NCI-H1930 (cell line): Measurements from ENCODE around the gene SHISA5.
"Not testable (repeated sequence)": the region's sequence is repeated elsewhere in the genome, so short reads cannot be mapped to it uniquely, and the experiment has no call there.

ENCODE experiments used
- DNase-seq, 2 experiments: peaks; one replicate each; lab custom pipeline; 2025; lab: John Stamatoyannopoulos, UW

Gene SHISA5

DNA sequence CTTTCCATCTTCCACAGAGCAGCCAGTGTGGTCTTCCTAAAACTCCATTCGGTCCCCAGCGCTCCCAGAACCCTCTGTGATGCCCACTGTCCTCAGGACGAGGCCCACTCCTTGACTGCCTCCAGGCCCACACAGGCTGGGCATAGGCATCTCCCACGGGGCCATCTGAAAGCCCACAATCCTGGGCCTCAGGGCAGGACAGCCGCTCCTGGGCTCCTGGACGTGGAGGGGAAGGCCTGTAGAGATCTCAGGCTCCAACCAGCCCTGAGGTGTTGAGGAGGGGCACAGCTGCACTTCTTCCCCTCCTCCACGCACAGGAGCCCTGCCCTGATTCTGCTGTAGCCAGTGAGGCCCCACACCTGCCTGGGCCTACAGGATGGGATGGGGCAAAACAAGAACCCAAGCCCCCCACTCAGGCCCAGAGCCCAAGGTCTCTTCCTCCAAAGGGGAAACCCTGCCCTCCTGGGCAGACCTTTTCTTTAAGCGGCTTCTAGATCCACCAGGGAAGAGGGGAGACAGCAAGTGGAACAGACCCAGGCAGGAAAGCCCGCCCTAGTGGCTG is 25.9 kb downstream of the SHISA5 start:
- no peak for DNase-seq

DNA sequence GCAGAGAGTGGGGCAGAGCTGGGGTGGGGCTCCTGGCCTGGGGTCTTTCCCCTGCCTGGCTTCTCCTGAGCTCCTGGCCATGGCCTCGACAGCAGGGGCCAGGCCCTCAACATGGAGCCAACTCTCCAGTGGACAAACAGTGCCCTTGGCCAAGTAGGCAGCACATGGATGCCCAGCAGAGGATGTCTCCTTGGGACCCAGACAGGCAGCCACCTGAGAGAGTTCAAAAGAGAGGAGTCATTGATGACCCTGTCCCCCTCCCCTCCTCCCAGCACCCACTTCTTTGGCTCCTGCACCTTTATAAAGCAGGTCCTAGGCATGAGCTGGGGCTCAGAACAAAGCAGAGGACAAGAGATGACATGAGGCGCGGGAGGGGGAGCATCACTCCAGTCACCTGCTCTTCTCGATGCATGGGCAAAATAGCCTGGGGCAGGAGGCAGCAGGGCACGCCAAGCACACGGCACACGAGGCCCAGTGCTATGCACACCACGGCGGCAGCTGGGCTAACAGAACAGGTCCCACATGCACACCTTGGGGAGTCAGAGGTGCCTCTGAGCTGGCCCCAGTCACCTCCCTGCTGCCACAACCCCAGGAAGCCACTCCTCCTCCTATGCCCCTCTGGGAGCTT is 27.4 kb downstream of the SHISA5 start:
- DNase-seq: no peak

DNA sequence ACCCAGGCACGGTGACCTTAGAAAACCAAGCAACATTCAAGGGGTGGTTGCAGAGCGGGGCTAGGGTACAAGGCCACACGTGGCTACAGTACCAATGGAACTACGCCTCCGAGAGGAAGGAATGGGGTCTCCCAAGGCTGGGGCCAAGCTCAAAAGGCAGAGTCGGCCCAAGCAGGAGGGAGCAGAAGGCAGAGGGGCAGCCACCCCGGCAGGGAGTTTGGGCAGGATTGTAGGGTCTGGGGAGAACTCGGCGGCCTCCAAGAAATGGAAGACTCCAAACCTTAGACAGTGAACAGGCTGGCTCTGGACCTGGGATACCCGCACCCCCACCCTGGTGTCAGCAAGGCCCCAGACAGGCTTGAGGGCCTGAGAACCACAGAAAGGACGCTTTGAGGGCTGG is 28.8 kb downstream of the SHISA5 start:
- DNase-seq: no peak

DNA sequence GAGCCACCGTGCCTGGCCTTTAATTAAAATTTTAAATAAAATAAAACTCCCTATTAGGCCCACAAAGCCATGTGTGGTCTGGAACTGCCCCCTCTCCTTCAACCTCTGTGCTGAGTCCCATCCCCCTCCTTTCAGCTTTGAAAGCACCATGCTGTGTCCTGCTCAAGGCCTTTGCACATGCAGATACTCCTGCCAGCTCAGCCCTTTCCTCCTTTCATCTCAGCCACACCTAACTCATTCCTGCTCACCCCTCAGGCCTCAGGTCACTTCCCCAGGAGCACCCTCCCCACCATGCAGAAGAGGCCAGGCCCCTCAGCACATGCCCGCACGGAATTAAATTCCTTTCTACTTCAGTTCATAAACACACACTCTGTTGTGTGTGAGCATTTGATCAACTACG is 29.4 kb downstream of the SHISA5 start:
- no peak for DNase-seq

DNA sequence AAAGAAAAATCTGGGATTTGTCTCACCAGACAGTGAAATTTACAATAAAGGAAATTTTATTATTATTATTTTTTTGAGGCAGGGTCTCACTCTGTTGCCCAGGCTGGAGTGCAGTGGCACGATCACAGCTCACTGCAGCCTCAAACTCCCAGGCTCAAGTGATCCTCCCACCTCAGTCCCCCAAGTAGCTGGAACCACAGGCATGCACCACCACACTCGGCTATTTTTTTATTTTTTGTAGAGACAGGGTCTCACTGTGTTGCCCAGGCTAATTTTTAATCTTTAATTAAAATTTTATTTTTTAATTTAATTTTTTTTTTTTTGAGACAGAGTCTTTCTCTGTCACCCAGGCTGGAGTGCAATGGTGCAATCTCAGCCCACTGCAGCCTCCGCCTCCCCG is 29.9 kb downstream of the SHISA5 start:
- not testable (repeated sequence) for DNase-seq

DNA sequence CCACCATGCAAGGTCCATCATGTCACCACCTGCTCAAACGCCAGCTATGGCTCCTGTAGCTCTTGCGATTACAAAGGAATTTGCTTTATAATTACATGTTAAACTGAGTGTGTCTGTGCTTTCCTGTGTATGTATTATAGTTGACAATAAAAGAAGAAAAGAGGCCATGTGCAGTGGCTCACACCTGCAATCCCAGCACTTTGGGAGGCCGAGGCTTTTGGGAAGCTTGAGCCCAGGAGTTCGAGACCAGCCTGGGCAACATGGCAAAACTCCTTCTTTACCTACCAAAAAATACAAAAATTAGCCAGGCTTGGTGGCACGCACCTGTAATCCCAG is 30.4 kb downstream of the SHISA5 start:
- DNase-seq: no peak

DNA sequence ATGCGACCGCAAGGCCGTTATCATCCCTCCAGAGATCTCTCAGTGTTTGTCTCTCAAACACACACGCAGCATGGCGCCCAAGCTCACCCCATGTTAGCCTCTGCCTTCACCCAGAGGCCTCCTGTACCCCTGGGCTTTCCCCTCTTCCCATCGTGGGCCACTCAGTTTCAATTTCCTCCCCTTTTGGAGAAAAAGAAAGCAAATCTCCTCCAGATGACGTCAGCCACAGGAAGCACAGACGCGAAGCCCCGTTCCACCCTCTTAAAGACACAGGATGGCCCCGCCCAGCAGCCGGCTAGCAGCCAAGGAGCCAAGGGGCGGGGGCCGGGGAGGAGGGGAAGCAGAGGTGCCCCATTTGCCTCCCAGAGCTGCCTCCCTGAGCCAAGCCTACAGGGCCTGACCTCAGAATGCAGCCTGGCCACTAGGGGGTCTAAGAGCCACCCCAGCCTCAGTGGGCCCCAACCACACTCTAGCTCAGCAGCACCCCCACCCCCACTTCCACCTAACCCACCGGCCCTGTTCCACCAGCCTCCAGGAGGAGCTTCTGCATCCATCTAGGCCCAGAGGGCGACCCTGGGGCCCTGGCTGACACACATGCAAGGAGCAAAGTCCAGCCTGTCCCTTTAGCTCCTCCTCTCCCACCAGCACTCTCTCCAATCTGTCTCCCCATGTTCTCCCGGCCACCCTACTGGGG is 30.9 kb downstream of the SHISA5 start:
- DNase-seq: peak; percentile 16 to 46

DNA sequence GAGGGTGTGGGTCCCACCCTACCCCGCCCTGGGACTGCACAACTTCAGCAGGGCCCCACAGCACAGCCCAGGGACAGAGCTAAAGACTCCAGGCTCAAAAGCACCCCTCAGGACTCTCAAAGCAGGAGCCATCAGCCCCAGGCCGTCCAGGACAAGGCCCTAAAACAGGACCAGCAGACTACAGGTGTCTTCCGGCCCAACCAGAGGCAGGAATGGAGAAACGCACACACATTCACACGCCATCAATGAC is 31.4 kb downstream of the SHISA5 start:
- DNase-seq: no peak

DNA sequence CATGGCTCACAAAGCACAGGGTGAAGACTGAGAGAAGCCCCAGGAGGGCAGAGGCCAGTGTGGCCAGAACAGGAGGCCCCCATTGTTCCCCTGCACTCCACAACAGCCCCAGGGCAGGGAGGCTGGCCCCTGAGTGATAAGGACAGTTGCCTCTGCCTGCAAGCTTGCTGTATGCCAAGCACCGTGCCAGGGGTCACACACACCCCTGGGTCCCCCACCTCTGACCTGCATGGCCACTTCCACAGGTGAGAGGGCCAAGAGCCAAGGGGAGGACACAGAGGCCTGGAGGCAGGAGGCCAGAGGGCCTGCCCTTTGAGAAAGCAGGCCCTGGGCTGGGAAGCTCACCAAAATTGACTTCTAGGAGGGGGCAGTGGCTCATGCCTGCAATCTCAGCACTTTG is 33.7 kb downstream of the SHISA5 start:
- no peak for DNase-seq

DNA sequence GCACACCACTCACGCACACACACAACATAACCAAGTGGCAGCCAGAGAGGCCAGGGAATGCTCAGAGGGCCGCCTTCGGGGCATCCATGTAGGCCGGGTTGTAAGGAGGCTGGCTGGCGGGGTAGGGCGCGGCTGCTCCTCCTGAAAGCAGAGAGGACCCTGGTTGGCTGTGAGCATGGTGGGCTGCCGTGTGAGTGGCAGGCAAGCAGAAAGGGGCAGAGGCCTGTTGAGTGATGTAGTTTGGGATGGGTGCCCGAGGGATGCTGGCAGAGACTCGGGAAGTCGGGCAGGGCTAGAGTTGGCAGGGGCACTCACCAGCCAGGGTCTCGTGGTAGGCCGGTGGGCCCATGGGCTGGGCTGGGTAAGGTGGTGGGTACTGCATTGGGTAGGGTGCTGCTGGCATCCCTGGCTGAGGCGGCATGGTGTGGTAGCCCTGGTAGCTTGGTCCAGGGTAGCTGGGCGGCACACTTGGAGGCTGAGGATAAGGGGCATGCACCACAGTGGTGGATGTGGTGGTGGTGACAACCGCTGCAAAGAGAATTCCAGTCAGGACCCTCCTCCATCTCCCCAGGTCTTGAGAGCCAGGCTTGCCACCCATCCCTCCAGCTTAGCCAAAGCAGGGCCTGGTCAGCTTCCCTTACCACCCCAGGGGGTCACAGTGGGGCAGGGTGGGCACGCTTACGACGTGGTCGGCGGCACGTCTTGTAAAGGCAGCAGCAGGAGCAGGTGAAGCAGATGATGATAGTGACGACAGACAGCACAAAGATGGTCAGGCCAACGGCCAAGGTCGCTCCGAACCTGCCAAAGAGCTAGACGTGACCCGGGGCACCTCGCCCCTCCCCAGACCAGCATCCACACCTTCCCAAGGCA is 34.7 kb downstream of the SHISA5 start:
- no peak for DNase-seq

DNA sequence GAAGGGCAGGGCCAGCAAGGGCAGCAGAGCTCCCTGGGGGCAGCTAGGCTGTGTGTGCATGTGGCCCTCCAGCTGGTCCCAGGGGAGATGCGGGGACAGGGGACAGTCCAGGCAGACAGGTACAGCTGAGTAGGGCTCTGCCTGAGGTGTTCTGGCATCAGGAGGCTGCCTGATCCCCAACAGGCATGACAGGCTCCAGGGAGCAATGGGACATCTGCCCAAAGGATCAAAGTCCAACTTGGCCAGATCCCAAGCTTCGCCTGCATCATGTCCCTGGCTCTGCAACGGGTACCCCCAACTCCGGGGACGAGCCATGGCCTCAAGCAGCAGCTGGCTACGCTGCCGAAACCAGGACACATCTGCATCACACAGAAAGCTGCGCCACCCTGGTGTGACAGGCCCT is 35.6 kb downstream of the SHISA5 start:
- DNase-seq: no peak

DNA sequence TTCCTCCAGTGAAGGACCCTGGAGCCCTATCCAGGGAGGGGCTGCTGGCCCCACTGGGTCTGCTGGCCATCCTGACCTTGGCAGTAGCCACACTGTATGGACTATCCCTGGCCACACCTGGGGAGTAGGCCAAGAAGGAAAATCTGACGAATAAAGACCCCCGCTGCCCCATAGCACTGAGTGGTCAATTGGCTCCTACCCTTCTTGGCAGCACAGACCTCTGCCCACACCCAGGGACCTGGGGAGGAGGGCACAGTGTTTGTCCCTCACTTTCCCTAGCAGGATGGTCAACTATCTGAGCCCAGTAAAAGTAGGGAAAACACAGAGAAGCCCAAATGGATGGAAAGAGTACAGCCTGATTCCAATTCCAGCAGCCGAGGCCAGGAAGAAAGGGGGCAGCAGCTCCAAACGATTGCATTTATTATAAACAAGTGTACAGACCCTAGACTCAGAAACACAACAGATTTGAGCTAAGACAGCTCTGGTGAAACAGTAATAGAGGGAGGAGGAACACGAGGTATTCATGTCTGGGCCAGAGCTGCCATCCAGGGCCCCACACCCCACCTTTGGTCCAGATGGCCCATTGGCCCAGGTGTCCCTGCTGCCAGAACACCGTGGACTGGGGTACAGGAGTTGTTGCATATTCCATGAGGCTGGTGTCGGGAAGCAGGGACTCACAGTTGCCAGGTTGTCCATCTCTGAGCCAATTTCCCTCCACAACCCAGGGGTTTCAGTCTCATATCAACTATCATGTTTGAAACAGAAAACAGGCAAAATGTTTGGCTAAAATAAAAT is 36.3 kb downstream of the SHISA5 start:
- no peak for DNase-seq

DNA sequence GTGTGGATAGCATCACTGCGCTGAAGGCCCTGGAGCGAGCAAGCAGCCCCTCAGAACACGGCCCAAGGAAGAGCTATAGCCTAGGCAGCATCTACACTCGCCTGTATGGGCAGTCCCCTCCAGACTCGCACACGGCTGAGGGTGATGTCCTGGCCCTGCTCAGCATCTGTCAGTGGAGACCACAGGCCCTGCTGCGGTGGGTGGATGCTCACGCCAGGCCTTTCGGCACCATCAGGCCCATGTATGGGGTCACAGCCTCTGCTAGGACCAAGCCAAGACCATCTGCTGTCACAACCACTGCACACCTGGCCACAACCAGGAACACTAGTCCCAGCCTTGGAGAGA is 36.9 kb downstream of the SHISA5 start:
- no peak for DNase-seq

DNA sequence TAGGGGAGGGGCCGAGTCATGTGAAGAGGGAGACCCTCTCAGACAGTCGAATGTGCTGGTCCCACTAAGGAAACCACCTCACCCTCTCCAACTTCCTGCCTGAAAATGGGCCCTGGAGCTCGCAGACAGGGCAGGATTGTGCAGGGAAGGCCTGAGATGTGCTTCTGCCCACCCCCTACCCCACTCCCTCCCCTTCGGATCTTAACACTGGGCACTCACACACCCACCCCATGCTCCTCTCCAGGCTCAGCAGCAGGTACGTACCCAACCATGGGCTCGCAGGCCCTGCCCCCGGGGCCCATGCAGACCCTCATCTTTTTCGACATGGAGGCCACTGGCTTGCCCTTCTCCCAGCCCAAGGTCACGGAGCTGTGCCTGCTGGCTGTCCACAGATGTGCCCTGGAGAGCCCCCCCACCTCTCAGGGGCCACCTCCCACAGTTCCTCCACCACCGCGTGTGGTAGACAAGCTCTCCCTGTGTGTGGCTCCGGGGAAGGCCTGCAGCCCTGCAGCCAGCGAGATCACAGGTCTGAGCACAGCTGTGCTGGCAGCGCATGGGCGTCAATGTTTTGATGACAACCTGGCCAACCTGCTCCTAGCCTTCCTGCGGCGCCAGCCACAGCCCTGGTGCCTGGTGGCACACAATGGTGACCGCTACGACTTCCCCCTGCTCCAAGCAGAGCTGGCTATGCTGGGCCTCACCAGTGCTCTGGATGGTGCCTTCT is 37.4 kb downstream of the SHISA5 start:
- no peak for DNase-seq

DNA sequence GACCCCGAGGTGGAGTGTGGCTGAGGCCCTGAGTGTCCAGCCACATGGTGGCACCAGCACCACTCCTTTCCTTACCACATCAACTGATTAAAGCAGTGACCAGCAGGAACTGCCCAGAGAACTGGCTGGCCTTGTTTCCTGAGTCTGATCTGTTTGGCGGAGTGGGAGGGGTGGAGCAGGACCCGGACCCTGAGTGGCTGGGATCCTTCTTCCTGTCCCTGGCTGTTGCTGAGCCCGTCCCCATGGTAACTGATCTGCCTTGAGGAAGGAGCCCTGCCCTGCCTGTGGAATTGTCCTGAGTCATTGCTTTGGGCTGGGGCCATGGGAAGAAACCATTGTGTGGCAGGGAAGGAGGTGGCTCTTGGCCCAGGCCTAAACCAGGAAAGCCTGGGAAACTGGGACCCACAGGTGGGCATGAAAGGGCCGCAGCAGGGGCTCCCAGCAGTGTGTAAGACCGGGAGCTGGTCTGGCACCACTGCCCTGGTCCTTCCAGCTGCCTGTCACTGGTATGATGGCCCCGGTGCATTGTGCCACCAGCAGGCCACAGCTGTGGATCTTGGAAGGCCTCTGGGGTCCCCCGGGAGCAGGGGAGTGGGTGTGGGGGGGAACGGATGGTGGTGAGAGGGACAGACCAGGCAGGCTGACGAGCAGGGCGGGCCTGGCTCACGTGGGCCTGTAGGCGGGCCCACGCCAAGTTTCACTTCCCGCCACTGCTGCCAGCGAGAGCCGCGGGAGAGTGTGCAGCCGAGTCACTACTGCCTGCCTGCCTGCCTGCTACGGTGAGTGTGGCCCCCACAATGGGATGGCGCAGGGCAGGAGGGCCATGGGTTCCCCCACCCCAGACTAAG is 38.2 kb downstream of the SHISA5 start:
- no peak for DNase-seq

DNA sequence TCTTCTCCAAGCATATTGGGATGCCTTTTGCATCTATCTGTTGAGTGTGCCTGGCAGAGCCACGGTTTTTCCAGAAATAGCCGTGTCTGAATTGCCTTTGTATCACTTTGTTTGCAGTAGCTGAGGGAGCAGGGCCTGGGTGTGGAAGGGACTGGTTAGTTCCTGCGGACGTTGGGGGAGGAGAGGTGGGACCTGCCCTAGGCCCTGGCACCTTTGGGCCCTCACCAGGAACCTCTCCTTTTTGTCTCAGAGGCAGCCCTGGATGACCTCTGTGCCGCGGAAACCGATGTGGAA is 38.8 kb downstream of the SHISA5 start:
- DNase-seq: no peak

DNA sequence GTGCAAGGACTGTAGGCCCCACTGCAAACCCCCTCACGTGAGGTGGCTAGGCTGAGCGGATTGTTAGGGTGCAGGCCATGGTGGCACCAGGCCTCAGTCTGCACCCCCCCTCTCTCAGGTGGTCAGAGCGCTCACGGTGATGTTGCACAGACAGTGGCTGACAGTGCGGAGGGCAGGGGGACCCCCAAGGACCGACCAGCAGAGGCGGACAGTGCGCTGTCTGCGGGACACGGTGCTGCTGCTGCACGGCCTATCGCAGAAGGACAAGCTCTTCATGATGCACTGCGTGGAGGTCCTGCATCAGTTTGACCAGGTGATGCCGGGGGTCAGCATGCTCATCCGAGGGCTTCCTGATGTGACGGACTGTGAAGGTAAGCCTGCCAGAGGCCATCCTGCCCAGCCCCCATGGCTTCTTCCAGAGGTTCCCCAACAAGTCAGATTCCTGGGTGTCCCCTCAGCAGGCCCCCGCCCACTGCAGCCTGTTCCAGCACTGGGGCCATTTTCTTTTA is 39.2 kb downstream of the SHISA5 start:
- no peak for DNase-seq

DNA sequence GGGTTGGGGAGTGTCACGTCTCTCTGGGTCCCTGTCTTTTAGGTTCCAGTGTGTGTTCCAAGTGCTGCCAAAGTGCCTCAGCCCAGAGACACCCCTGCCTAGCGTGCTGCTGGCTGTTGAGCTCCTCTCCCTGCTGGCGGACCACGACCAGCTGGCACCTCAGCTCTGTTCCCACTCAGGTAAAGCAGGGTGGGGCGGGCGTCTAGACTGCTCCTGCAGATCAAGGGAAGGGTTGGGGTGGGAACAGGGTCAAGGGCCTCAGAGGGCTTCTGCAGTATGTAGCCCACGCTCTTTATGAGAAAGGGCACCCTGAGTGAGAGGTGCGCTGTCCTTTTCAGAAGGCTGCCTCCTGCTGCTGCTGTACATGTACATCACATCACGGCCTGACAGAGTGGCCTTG is 40.3 kb downstream of the SHISA5 start:
- DNase-seq: no peak

DNA sequence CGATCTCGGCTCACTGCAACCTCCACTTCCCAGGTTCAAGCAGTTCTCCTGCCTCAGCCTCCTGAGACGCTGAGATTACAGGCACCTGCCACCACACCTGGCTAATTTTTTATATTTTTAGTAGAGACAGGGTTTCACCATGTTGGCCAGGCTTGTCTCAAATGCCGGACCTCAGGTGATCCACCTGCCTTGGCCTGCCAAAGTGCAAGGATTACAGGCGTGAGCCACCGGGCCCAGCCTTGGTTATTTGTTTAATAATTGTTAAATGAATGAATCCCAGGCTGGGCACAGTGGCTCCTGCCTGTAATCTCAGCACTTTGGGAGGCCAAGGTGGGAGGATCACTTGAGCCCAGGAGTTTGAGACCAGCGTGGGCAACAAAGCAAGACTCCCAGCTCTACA is 42.2 kb downstream of the SHISA5 start:
- DNase-seq: not testable (repeated sequence)

DNA sequence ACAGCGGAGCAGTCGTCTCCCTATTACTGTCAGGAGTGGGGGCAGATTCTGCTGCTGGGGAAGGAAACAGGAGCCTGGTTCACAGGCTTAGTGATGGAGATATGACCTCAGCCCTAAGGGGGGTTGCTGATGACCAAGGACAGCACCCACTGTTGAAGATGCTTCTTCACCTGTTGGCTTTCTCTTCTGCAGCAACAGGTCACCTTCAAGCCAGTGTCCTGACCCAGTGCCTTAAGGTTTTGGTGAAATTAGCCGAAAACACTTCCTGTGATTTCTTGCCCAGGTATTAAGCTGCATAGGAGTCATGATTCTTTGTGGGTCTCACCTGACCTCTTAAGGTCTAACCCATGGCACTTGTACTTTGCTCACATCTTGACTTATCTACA is 43.5 kb downstream of the SHISA5 start:
- DNase-seq: no peak
